Measurements from ENCODE around the gene TMEM120B. TPM values are rescaled to one million over a fixed set of nuclear protein-coding genes. Genes with fewer than 3 reads are reported as not detected.
A peak's percentile ranks its signal among the peaks of the same experiment; 100 is the strongest.

TMEM120B gene
- total and polyA plus RNA-seq, 2 of the 4 experiments (the other 2 are of a cell fraction), result 10.6 to 18.4 TPM

DNA sequence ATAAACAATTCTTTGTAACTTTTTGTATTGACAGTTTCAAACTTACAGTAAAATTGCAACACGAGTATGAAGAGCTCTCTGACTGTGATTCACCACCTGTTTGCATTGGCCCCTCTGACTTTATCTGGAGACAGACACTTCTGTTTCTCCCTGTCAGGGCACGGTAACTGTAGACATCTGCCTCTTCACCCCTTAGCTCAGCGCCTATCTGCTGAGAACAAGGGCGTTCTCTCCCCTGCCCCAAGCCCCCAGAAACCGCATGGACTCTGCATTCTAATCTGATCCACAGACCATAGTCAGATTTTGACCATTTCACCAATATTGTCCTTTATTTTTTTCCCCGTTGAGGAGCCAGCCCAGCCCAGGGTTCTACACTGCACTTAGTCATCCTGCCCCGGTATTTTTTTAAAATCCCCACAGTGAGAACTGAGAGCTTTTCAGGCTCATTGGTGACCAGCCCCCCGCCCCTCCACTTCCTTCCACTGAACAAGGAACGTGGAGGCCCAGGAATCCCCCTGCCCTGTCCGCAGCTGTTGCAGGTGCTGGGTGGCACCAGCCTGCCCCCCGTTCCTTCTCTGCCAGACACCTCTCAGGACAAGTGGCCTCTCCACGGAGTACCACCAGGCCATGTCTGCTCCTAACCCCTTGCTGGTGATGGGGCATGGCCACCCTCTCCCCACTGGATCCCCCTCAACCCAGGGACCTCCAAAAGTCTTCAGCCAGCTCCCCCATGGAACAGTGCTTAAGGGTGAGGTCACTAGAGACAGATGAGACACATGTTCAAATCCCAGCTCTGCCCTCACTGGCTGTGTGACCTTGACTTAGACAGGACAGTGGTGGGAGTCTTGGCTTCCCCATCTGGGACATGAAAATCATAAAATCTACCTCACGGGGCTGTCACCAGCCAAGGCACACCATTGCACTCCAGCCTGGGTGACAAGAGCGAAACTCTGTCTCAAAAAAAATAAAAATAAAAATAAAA is 69.7 kb downstream of the TMEM120B start:
- Histone ChIP-seq H4K5ac (ENCODE audit: low read depth, low read length) (peak overlapping the region; percentile 4; the same call in 1 of the 2 replicates), H4K20me1 (ENCODE audit: insufficient read depth, low read length) (peaks cover 24% of the 10 kb centered on the region; the same call in 1 of the 2 replicates), H3K4me2 (ENCODE audit: low read depth, low read length) (peak overlapping the region; percentile 30), H2AK9ac (replicated peaks; ENCODE audit: low read depth, low read length, poor library complexity) (no peak overlapping the region), H4K91ac (ENCODE audit: insufficient read depth, low read depth, low read length) (0 out of 2 replicates have a peak overlapping the region, but pooled peaks have one; percentile 24), H3K14ac (replicated peaks; ENCODE audit: low read depth, low read length) (no peak overlapping the region), H3K27ac (ENCODE audit: insufficient read depth, low read length) (peak overlapping the region; percentile 24), H3K18ac (ENCODE audit: low read depth, low read length) (no peak overlapping the region), H3K4ac (ENCODE audit: low read depth, low read length) (peak overlapping the region; percentile 56), H3K4me1 (ENCODE audit: control insufficient read depth, insufficient read depth, low read length) (peaks cover 15% of the 10 kb centered on the region), H3K56ac (ENCODE audit: extremely low read depth, insufficient read depth, low read length) (no peak overlapping the region), H3K9me1 (ENCODE audit: insufficient read depth, low read length) (peaks cover 11% of the 10 kb centered on the region), H2BK15ac (ENCODE audit: low read depth, low read length) (peak overlapping the region; percentile 57; the same call in 1 of the 3 replicates), H4K8ac (ENCODE audit: low read depth in 2 of 2, low read length in 2 of 2) (no peak overlapping the region), H2BK20ac (ENCODE audit: low read depth, low read length) (peak overlapping the region; percentile 10; the same call in 1 of the 2 replicates), H2BK120ac (ENCODE audit: low read depth, low read length) (no peak overlapping the region), H3K9me3 (ENCODE audit: control insufficient read depth, insufficient read depth, low read length) (no peaks in the 10 kb centered on the region), H3K9ac (ENCODE audit: low read depth, low read length) (0 out of 2 replicates have a peak overlapping the region, but pooled peaks have one; percentile 25), H3K36me3 (ENCODE audit: control insufficient read depth, insufficient read depth, low read length) (peaks cover 11% of the 10 kb centered on the region; the same call in 1 of the 2 replicates), H2BK5ac (ENCODE audit: low read depth, low read length, poor library complexity, severe bottlenecking) (peak overlapping the region; percentile 44), H2AFZ (replicated peaks; ENCODE audit: low read length, poor library complexity) (peak overlapping the region; percentile 25), H3K4me3 (ENCODE audit: insufficient read depth, low read depth, low read length) (no peak overlapping the region), H3K79me1 (ENCODE audit: low read depth in 1 of 2, low read length in 2 of 2) (peaks cover 0 to 22% of the 10 kb centered on the region in 2 experiments; a peak in 1 of 4 replicates), H3K27me3 (ENCODE audit: control insufficient read depth, insufficient read depth, low read length) (no peaks in the 10 kb centered on the region), H3K23ac (ENCODE audit: low read depth, low read length) (peak overlapping the region; percentile 51; the same call in 1 of the 2 replicates), H2AK5ac (ENCODE audit: low read depth, low read length) (peak overlapping the region; percentile 85)
- dilution Hi-C loops (cut with HindIII; ENCODE audit: low sequenced_read_pairs, unreplicated experiment) (no loop called here), intact Hi-C loops (cut with micrococcal nuclease) (no loop called here), in situ Hi-C loops (cut with MboI; ENCODE audit: low sequenced_read_pairs) (loop anchor here (5.0 kb wide), 1 partner anchor 90 kb away; no protein-coding TSS in a partner anchor)
- no TSS peak for BruUV-seq (replicated peaks)
- peak; percentile 72 for DNase-seq
- peak; percentile 54 for ATAC-seq (ENCODE audit: low read depth)
- TF ChIP-seq MXI1 (IDR thresholded peaks at IDR 0.05; ENCODE audit: borderline replicate concordance, low read depth, low read length) (0 out of 2 replicates have a peak, but pooled peaks have one; percentile 32), ELK1 (IDR thresholded peaks at IDR 0.05; ENCODE audit: borderline replicate concordance, low read depth, low read length) (no peak), CEBPB (IDR thresholded peaks at IDR 0.05; ENCODE audit: low read depth, low read length) (peak; percentile 91), RCOR1 (IDR thresholded peaks at IDR 0.05; ENCODE audit: insufficient replicate concordance, low read length) (peak; percentile 59)
- TF ChIP-seq, protein P1, sequence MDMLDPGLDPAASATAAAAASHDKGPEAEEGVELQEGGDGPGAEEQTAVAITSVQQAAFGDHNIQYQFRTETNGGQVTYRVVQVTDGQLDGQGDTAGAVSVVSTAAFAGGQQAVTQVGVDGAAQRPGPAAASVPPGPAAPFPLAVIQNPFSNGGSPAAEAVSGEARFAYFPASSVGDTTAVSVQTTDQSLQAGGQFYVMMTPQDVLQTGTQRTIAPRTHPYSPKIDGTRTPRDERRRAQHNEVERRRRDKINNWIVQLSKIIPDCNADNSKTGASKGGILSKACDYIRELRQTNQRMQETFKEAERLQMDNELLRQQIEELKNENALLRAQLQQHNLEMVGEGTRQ (IDR thresholded peaks at IDR 0.05; ENCODE audit: low read depth, low read length), result no peak
- TF ChIP-seq, protein P2, sequence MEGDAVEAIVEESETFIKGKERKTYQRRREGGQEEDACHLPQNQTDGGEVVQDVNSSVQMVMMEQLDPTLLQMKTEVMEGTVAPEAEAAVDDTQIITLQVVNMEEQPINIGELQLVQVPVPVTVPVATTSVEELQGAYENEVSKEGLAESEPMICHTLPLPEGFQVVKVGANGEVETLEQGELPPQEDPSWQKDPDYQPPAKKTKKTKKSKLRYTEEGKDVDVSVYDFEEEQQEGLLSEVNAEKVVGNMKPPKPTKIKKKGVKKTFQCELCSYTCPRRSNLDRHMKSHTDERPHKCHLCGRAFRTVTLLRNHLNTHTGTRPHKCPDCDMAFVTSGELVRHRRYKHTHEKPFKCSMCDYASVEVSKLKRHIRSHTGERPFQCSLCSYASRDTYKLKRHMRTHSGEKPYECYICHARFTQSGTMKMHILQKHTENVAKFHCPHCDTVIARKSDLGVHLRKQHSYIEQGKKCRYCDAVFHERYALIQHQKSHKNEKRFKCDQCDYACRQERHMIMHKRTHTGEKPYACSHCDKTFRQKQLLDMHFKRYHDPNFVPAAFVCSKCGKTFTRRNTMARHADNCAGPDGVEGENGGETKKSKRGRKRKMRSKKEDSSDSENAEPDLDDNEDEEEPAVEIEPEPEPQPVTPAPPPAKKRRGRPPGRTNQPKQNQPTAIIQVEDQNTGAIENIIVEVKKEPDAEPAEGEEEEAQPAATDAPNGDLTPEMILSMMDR (conservative IDR thresholded peaks at IDR 0.05; ENCODE audit: low read depth, low read length), result no peak
- POLR2A ChIA-PET (ENCODE audit: unreplicated experiment), result interaction anchor here (1.0 kb wide), 1 partner anchor 22 kb away, joined by 3 read pairs; no protein-coding TSS in a partner anchor
- CTCF ChIA-PET, result interaction anchor here (0.8 to 2.2 kb wide), 2 partner anchors 12 to 30 kb away, joined by 3 to 20 read pairs; partner anchors contain the start of gene RHOF
- WGBS, 2 experiments (ENCODE audit: extremely low coverage in 2 of 2, insufficient read length in 1 of 2), result 17% methylated on average over 8 of the region's 14 CpGs; no CpG with 5 or more reads in 1 of the 2 experiments

All from IMR-90 (cell line).